Mucosa of stomach (tissue), 1 donor: ENCODE measurements around the gene LMCD1.

ENCODE experiments used
- H3K27me3 ChIP-seq: one replicate; pipeline ENCODE4 v1.7.0; 2013; ENCODE audit warnings: mild to moderate bottlenecking, low read length; ENCODE audit not compliant: control insufficient read depth, insufficient read depth
- H3K36me3 ChIP-seq: one replicate; pipeline ENCODE4 v1.7.0; 2013; ENCODE audit warnings: low read length; ENCODE audit not compliant: control insufficient read depth, insufficient read depth
- H3K4me1 ChIP-seq: one replicate; pipeline ENCODE4 v1.7.0; 2013; ENCODE audit warnings: mild to moderate bottlenecking, low read length; ENCODE audit not compliant: control insufficient read depth, insufficient read depth
- H3K4me3 ChIP-seq: one replicate; pipeline ENCODE4 v1.7.0; 2013; ENCODE audit warnings: low read length
- H3K9ac ChIP-seq: one replicate; pipeline ENCODE4 v1.7.0; 2013; ENCODE audit warnings: mild to moderate bottlenecking, low read length, moderate library complexity
- H3K9me3 ChIP-seq: one replicate; pipeline ENCODE4 v1.7.0; 2013; ENCODE audit warnings: mild to moderate bottlenecking, low read length, moderate library complexity; ENCODE audit not compliant: control insufficient read depth
- donor health status: Pancreatic carcinoma.

LMCD1 gene

GRCh38 chr3:8559351-8559750 is 57.7 kb downstream of the LMCD1 start:
- H3K27me3 ChIP-seq = no peaks in the 10 kb centered on the region
- no peaks in the 10 kb centered on the region for H3K36me3 ChIP-seq
- no peaks in the 10 kb centered on the region for H3K9me3 ChIP-seq
- H3K4me3 ChIP-seq = no peak overlapping the region
- H3K9ac ChIP-seq = no peak overlapping the region
- H3K4me1 ChIP-seq = no peaks in the 10 kb centered on the region

- Histone ChIP-seq H3K9me3 (no peaks in the 10 kb centered on the region), H3K36me3 (no peaks in the 10 kb centered on the region), H3K9ac (no peak overlapping the region), H3K4me3 (no peak overlapping the region), H3K27me3 (no peaks in the 10 kb centered on the region), H3K4me1 (no peaks in the 10 kb centered on the region)
These were observed 58.9 kb downstream of the LMCD1 start for GRCh38 chr3:8560366-8561007.

GRCh38 chr3:8561370-8561769 is 59.7 kb downstream of the LMCD1 start:
- Histone ChIP-seq H3K9ac (no peak overlapping the region), H3K4me3 (no peak overlapping the region), H3K9me3 (no peaks in the 10 kb centered on the region), H3K27me3 (no peaks in the 10 kb centered on the region), H3K36me3 (no peaks in the 10 kb centered on the region), H3K4me1 (no peaks in the 10 kb centered on the region)

- H3K9ac ChIP-seq = no peak overlapping the region
- no peaks in the 10 kb centered on the region for H3K27me3 ChIP-seq
- H3K4me3 ChIP-seq = no peak overlapping the region
- H3K4me1 ChIP-seq = no peaks in the 10 kb centered on the region
- no peaks in the 10 kb centered on the region for H3K36me3 ChIP-seq
- no peaks in the 10 kb centered on the region for H3K9me3 ChIP-seq
These were observed 60.5 kb downstream of the LMCD1 start for GRCh38 chr3:8562081-8562595.

- Histone ChIP-seq H3K9me3 (no peaks in the 10 kb centered on the region), H3K9ac (no peak overlapping the region), H3K36me3 (no peaks in the 10 kb centered on the region), H3K4me1 (no peaks in the 10 kb centered on the region), H3K27me3 (no peaks in the 10 kb centered on the region), H3K4me3 (no peak overlapping the region)
These were observed 61.5 kb downstream of the LMCD1 start for GRCh38 chr3:8563146-8563545.

- H3K36me3 ChIP-seq = no peaks in the 10 kb centered on the region
- no peaks in the 10 kb centered on the region for H3K27me3 ChIP-seq
- no peaks in the 10 kb centered on the region for H3K9me3 ChIP-seq
- no peak overlapping the region for H3K4me3 ChIP-seq
- no peak overlapping the region for H3K9ac ChIP-seq
- no peaks in the 10 kb centered on the region for H3K4me1 ChIP-seq
These were observed 62.0 kb downstream of the LMCD1 start for GRCh38 chr3:8563597-8563996.

- Histone ChIP-seq H3K4me3 (no peak overlapping the region), H3K9ac (no peak overlapping the region), H3K27me3 (no peaks in the 10 kb centered on the region), H3K9me3 (no peaks in the 10 kb centered on the region), H3K4me1 (no peaks in the 10 kb centered on the region), H3K36me3 (no peaks in the 10 kb centered on the region)
These were observed 63.8 kb downstream of the LMCD1 start for GRCh38 chr3:8565376-8565775.

- Histone ChIP-seq H3K9ac (no peak overlapping the region), H3K4me3 (no peak overlapping the region), H3K27me3 (no peaks in the 10 kb centered on the region), H3K9me3 (no peaks in the 10 kb centered on the region), H3K36me3 (no peaks in the 10 kb centered on the region), H3K4me1 (no peaks in the 10 kb centered on the region)
These were observed 66.4 kb downstream of the LMCD1 start for GRCh38 chr3:8567784-8568575.

- Histone ChIP-seq H3K36me3 (no peaks in the 10 kb centered on the region), H3K9me3 (no peaks in the 10 kb centered on the region), H3K9ac (no peak overlapping the region), H3K4me1 (no peaks in the 10 kb centered on the region), H3K4me3 (no peak overlapping the region), H3K27me3 (no peaks in the 10 kb centered on the region)
These were observed 69.6 kb downstream of the LMCD1 start for GRCh38 chr3:8571256-8571655.

GRCh38 chr3:8573342-8573926 is 71.8 kb downstream of the LMCD1 start:
- no peak overlapping the region for H3K4me3 ChIP-seq
- H3K9ac ChIP-seq = no peak overlapping the region
- no peaks in the 10 kb centered on the region for H3K4me1 ChIP-seq
- no peaks in the 10 kb centered on the region for H3K27me3 ChIP-seq
- no peaks in the 10 kb centered on the region for H3K36me3 ChIP-seq
- H3K9me3 ChIP-seq = no peaks in the 10 kb centered on the region

- Histone ChIP-seq H3K36me3 (no peaks in the 10 kb centered on the region), H3K4me1 (no peaks in the 10 kb centered on the region), H3K27me3 (no peaks in the 10 kb centered on the region), H3K9ac (no peak overlapping the region), H3K4me3 (no peak overlapping the region), H3K9me3 (no peaks in the 10 kb centered on the region)
These were observed 72.5 kb downstream of the LMCD1 start for GRCh38 chr3:8574040-8574669.
